Glomerular visceral epithelial cell (primary cell): ENCODE data around the gene PTPRN2.
"Not testable (repeated sequence)": the region's sequence is repeated elsewhere in the genome, so short reads cannot be mapped to it uniquely, and the experiment has no call there.

Experiments
- DNase-seq: peaks from one replicate; pipeline ENCODE4 v3.0.0-alpha.2; 2016; ENCODE audit errors: extremely low spot score

Gene PTPRN2

GRCh38 chr7:157780721-157781120, 806.9 kb downstream of the PTPRN2 start:
- no peak for DNase-seq

DNA sequence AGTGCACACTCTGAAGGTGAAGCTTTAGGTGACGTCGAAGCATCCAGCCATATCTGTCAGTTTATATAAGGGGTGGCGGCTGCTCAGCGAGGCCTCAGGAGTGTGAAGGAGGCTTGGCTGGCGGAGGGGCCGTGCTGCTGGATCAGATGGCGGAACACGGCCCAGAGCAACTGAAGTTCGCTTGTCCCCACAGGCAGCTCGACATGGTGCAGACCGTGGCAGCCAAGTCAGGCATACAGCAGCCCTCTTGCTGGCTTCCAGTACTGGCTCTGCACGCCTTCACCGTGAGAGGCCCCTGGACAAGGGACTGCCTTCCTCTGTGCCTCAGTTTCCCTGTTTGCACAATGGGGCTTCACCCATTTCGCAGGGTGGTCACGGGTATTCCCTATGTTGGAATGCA, 807.3 kb downstream of the PTPRN2 start:
- no peak for DNase-seq

GRCh38 chr7:157779206-157779605, 808.4 kb downstream of the PTPRN2 start:
- DNase-seq = no peak

GRCh38 chr7:157777194-157777762, 810.3 kb downstream of the PTPRN2 start:
- DNase-seq = not testable (repeated sequence)

- no peak for DNase-seq
Observed at GRCh38 chr7:157775560-157776332, 811.9 kb downstream of the PTPRN2 start.

DNA sequence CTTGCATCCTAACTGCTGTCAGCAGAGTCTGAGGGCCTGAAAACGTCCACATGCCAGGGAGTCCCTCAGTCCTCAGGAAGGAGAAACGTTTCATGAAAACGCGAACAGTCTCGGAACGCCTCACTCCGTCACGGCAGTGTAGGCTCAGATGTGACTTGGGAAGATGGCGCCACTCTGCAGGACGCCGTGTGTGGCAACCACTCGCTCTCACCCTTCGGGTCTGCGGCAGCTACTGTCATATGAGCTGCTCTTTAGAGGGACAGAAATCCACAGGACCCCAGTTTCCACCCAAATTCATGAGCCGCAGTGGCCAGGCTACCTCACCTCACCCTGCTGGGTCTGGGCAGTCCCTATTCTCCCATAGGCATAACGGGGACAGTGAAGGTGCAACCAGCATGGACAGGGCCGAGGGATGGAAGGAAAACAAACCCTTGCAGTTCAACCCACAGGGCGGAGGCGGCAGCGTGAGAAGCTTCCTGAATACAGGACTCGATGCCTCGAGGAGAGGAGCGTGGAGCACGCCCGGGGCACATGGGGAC, 812.5 kb downstream of the PTPRN2 start:
- DNase-seq = no peak

DNA sequence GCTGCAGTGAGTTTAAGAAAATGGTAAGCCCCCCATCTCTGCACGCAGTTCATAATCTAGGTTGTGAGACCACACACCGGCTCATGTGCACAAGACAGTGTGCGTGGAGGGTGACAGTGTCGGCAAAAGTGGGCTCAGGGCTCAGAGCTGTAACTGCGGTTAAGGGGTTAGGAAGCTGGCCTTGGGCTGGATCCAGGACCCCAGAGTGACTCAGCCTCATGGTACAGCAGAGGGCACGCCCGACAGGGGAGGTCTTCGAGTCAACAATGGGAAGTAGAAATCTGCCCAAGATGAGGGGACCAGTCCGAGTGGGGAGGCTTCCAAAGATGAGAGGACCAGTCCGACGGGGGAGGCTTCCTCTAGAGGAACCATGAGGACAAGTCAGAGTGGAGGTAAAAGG, 813.1 kb downstream of the PTPRN2 start:
- DNase-seq = no peak

- DNase-seq = no peak
Observed at GRCh38 chr7:157773361-157773760, 814.3 kb downstream of the PTPRN2 start.

GRCh38 chr7:157772486-157773130, 815.0 kb downstream of the PTPRN2 start:
- no peak for DNase-seq

DNA sequence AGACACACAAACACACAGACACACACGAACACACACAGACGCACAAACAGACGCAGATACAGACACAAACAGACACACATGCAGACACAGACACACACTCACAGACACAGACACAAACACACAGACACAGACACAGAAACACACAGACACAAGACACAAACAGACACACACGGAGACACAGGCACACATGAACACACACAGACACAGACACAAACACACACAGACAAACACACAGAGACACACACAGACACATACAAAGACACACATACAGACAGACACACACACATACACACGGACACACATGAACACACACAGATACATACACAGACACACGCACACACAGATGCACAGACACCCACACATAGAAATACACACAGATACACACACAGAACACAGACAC, 815.9 kb downstream of the PTPRN2 start:
- DNase-seq = no peak

DNA sequence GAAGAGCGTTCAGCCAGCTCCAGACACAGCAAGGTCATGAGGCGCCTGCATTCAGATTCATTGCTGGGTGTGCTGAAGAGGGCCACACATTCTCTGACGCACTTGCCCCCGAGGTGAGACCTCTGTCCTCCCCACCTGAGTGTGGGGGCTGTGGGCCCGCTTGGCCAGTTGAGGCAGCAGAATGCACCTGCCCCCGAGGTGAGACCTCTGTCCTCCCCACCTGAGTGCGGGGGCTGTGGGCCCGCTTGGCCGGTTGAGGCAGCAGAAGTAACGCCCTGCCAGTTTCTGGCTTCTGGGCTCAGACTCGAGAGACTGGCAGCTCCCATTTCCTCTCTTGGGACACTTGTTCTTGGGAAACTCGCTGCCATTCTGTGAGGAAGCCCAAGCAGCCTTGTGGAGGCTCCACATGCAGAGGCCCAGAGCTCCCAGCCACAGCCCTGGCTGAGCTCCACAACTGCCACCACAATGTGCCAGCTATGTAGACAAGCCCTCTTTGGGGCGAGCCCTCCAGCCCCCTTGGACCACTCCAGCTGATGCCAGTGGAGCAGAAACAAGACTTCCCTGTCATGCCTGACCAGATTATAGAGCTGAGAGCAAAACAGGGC, 816.8 kb downstream of the PTPRN2 start:
- DNase-seq = no peak

DNA sequence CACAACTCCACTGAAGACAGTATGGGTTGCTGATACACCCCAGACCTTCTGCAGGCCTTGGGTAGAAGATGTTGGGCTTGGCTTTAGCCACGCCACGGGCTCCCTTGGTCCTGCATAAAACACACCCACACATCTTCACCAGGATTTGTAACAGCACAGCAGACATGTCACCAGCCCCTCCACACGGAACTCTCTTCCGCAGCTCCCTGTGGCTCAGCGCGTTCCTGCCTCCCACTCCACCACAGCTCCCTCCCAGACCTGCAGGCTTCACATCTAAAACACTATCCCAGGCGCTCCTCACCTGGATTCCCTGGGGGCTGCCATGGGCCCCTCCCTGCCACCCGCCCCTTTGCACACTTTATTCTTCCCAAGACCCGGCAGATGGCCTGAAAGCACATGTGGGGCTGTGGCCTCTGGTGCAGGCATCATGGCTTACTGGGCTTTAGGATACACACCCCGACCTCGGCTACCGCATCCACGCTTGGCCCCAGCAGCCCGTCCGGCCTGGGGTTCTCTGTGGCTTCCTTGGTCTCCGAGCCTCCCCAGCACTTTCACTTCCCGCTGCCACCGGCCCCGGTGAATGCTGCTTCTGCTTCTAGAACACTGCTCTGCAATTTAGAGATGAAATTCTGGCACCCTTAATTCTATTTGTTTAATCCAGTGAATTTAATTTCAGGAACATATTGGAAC, 818.0 kb downstream of the PTPRN2 start:
- no peak for DNase-seq

- no peak for DNase-seq
Observed at GRCh38 chr7:157769086-157769485, 818.5 kb downstream of the PTPRN2 start.

DNA sequence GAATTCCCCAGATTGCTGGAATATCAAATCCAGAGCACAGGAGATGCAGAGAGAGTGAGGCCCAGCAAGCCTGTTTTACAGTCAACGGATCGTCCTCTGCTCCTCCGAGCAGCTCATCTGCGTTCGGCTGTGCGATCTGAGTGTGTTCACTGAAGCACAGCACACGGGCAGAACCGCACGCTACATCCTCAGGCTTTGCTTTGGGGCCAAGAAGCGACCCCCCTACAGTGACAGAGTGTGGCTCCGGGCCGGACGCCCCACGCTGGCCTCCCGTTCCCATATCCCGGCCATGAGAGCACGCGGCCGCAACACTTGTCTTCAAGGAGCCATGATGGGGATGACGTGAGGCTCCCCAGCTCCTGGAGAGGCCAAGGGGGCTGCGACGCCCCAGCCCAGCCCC, 819.4 kb downstream of the PTPRN2 start:
- DNase-seq = no peak

DNA sequence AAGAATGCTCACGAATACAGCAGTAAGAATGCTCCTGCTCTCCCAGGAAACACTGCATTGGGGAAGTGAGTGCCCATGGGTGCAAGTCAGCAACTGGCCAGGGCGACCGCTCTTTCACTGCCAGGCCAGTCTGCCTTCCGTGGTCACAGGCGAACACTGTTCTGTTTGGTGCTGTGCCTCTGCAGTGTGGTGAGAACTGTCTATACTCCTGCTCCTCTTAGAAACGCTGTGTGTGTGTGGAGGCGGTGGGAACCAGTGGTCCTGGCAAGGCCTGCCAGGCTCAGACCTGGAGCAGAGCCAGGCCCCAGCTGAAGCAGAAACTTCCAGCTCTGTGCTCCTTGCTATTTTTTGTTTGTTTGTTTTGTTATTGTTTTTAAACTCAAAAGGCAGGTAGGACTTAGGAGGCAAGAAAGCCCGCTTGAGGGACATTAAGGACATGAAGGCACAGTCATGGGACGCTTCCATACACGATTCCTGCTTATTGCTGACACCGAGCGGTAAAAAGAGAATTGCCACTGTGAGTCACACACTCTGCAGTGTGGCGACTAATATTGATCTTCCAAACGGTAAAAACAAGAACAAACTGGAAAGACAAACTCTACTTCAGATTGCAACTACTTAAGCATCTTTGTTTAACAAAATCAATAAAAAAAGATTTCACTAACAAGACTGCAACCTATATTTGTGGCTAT, 820.0 kb downstream of the PTPRN2 start:
- no peak for DNase-seq

DNA sequence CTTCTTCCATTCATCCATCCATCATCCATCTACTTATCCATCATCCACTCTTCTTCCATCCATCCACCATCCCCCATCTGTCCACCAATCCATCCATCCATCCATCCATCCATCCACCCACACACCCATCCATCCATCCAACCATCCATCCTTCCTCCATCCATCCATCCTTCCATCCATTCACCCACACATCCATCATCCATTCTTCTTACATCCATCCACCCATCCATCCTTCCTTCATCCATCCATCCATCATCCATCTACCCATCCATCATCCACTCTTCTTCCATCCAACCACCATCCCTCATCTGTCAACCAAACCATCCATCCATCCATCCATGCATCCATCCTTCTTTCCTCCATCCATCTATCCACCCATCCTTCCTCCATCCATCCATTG, 821.5 kb downstream of the PTPRN2 start:
- no peak for DNase-seq

GRCh38 chr7:157764946-157765537, 822.6 kb downstream of the PTPRN2 start:
- DNase-seq = no peak

DNA sequence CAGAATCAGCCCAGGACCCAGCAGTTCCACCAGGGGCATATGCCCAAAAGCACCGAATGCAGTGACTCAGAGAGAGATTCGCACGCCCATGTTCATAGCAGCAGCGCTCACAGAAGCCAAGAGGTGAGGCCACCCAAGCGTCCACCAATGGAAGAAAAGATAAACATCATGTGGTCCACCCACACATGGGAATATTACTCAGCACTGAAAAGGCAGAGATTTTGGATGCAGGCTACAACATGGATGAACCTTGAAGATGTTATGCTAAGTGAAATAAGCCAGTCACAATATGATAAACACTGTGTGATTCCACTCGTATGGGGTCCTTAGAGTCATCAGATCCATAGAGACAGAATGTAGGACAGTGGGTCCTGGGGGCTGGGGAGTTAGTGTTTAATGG, 823.4 kb downstream of the PTPRN2 start:
- DNase-seq = no peak

DNA sequence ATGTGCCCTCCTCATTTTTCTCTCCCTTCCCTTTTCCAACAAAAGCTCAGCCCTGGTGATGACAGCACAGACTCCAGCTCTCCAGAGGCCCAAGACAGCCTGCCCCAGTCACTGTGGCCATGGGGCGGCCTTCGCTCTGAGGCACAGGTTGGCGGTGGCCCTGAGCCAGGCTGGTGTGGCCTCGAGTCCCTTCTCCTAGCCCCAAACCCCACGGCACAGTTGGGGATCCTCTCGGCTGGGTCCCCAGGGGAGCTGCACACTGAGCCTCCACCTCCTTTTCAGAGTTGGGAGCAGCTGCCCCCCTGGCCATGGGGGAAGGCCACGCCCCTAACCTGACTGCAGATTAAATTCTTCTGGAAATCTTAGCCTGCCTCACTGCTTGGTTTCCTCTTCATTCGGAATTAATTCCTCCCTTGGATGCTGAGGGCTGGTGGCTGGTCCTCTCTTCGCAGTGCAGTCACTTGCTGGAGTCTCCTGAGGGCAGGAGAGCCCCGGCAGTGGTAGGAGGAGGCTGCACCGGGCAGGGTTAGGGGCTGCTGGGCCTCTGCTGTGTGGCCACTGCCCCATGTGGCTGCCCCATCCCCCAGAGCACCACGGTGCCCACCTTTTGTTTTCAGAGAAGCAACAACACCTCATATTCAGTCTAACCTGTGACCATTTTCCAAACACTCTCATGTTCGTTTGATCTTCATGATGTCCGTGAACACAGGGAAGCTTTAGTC, 824.2 kb downstream of the PTPRN2 start:
- DNase-seq = no peak

- DNase-seq = no peak
Observed at GRCh38 chr7:157762824-157763223, 824.8 kb downstream of the PTPRN2 start.
